PC-3 (cell line): ENCODE measurements around the gene PLXNC1. TPM values are rescaled to one million over a fixed set of nuclear protein-coding genes. Genes with fewer than 3 reads are reported as not detected.

Experiments used
- ATAC-seq: fragments of 200-7000 bp; cut with Tn5 transposase; 2 replicates; pipeline ENCODE4 v1.9.1; 2020; ENCODE audit warnings: mild to moderate bottlenecking, moderate library complexity
- BruUV-seq: library from RNA; stranded (reverse); fragments of 400-500 nt; replicated peaks from 2 replicates; lab custom pipeline; 2021; lab: Mats Ljungman, UMichigan
- CTCF ChIA-PET: fragments of 300-600 bp; sonication (Branson Sonifier 250); formaldehyde crosslinking; loops from one replicate; lab custom pipeline; 2022; ENCODE audit warnings: antibody characterized with exemption; lab: Charles Lee
- POLR2A ChIA-PET: fragments of 300-600 bp; sonication (Branson Sonifier 250); formaldehyde crosslinking; loops from one replicate; lab custom pipeline; 2022; ENCODE audit warnings: antibody characterized with exemption; ENCODE audit not compliant: unreplicated experiment; lab: Charles Lee
- DNase-seq: peaks from one replicate; pipeline ENCODE4 v3.0.0-alpha.2; 2015
- H2AFZ ChIP-seq: fragments of 300-600 bp; sonication (generic); 2 replicates; pipeline ENCODE4 v1.6.0; 2016; ENCODE audit warnings: antibody characterized with exemption, low read length
- H3F3A ChIP-seq: fragments of 300-600 bp; sonication (generic); one replicate; pipeline ENCODE4 v1.6.0; 2017; ENCODE audit warnings: antibody characterized with exemption, low read length, control low read depth, mild to moderate bottlenecking; ENCODE audit not compliant: unreplicated experiment
- H3K27ac ChIP-seq: fragments of 300-600 bp; sonication (generic); 2 replicates; pipeline ENCODE4 v1.5.1; 2016; ENCODE audit warnings: mild to moderate bottlenecking, low read length
- H3K27me3 ChIP-seq: fragments of 300-600 bp; sonication (generic); 2 replicates; pipeline ENCODE4 v1.6.1; 2016; ENCODE audit warnings: low read length, mixed read lengths
- H3K36me3 ChIP-seq: fragments of 300-600 bp; sonication (generic); 2 replicates; pipeline ENCODE4 v1.6.1; 2016; ENCODE audit warnings: low read depth, mixed run types, low read length, mixed read lengths
- H3K4me1 ChIP-seq: fragments of 300-600 bp; sonication (generic); 2 replicates; pipeline ENCODE4 v1.5.1; 2016; ENCODE audit warnings: low read length; ENCODE audit not compliant: insufficient read depth
- H3K4me2 ChIP-seq: fragments of 300-600 bp; sonication (generic); 2 replicates; pipeline ENCODE4 v1.6.0; 2016; ENCODE audit warnings: low read length
- H3K4me3 ChIP-seq: fragments of 300-600 bp; sonication (generic); 2 replicates; pipeline ENCODE4 v1.5.1; 2016; ENCODE audit warnings: mild to moderate bottlenecking, low read length, mixed read lengths
- H3K79me2 ChIP-seq: fragments of 300-600 bp; sonication (generic); 2 replicates; pipeline ENCODE4 v1.6.1; 2017; ENCODE audit warnings: low read length, mixed read lengths
- H3K9ac ChIP-seq: fragments of 300-600 bp; sonication (generic); 2 replicates; pipeline ENCODE4 v1.6.0; 2016; ENCODE audit warnings: mild to moderate bottlenecking, low read length
- H3K9me2 ChIP-seq: fragments of 300-600 bp; sonication (generic); replicated peaks from 2 replicates; pipeline ENCODE4 v1.6.1; 2016; ENCODE audit warnings: mixed run types, low read length, mixed read lengths
- H3K9me3 ChIP-seq: fragments of 300-600 bp; sonication (generic); 2 replicates; pipeline ENCODE4 v1.6.1; 2016; ENCODE audit warnings: low read length, mixed read lengths
- H4K20me1 ChIP-seq: fragments of 300-600 bp; sonication (generic); 2 replicates; pipeline ENCODE4 v1.6.1; 2016; ENCODE audit warnings: low read length, mixed read lengths
- EZH2 ChIP-seq: fragments of 300-600 bp; sonication (generic); IDR thresholded peaks from one replicate; pipeline ENCODE4 v1.6.1; 2017; ENCODE audit warnings: antibody characterized with exemption, mild to moderate bottlenecking, low read length; ENCODE audit not compliant: unreplicated experiment
- EZH2phosphoT487 ChIP-seq: fragments of 300-600 bp; sonication (generic); IDR thresholded peaks from 2 replicates; pipeline ENCODE4 v1.6.1; 2018; ENCODE audit warnings: mild to moderate bottlenecking, antibody characterized with exemption, low read length, borderline replicate concordance
- intact Hi-C: fragments of 100-400 bp; cut with micrococcal nuclease; formaldehyde crosslinking; loops from 2 replicates; pipeline ENCODE4 v1.9.0; 2023
- total RNA-seq: library from RNA; depleted of rRNA; stranded (reverse); fragments of >200 nt; gene quantifications from 2 replicates; pipeline ENCODE4 v1.2.3, GENCODE V29; 2014
- TF ChIP-seq, protein P1 (sequence below): fragments of 300-600 bp; sonication (generic); conservative IDR thresholded peaks from 2 replicates; pipeline ENCODE4 v1.5.1; 2017; ENCODE audit warnings: antibody characterized with exemption, low read depth, mild to moderate bottlenecking, low read length

Gene PLXNC1
- total RNA-seq, 1 experiment from 2014 or later: 0.15 TPM

GRCh38 chr12:94191811-94192210 is 43.4 kb downstream of the PLXNC1 start:
- no peaks in the 10 kb centered on the region; the same call in 1 of the 2 replicates for H3K27me3 ChIP-seq
- no peak overlapping the region for H3K4me2 ChIP-seq
- no peak overlapping the region for H2AFZ ChIP-seq
- no peak overlapping the region for H3K9ac ChIP-seq
- no peaks in the 10 kb centered on the region for H3K4me1 ChIP-seq
- intact Hi-C loops: no loop called here
- no peaks in the 10 kb centered on the region for H3F3A ChIP-seq
- H3K4me3 ChIP-seq: no peak overlapping the region
- TF ChIP-seq, protein P1, sequence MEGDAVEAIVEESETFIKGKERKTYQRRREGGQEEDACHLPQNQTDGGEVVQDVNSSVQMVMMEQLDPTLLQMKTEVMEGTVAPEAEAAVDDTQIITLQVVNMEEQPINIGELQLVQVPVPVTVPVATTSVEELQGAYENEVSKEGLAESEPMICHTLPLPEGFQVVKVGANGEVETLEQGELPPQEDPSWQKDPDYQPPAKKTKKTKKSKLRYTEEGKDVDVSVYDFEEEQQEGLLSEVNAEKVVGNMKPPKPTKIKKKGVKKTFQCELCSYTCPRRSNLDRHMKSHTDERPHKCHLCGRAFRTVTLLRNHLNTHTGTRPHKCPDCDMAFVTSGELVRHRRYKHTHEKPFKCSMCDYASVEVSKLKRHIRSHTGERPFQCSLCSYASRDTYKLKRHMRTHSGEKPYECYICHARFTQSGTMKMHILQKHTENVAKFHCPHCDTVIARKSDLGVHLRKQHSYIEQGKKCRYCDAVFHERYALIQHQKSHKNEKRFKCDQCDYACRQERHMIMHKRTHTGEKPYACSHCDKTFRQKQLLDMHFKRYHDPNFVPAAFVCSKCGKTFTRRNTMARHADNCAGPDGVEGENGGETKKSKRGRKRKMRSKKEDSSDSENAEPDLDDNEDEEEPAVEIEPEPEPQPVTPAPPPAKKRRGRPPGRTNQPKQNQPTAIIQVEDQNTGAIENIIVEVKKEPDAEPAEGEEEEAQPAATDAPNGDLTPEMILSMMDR: no peak
- TF ChIP-seq EZH2phosphoT487: no peak
- no peak for TF ChIP-seq EZH2
- DNase-seq (no peak), ATAC-seq (no peak)
- H4K20me1 ChIP-seq: no peaks in the 10 kb centered on the region
- no TSS peak for BruUV-seq
- H3K9me3 ChIP-seq: no peaks in the 10 kb centered on the region
- H3K27ac ChIP-seq: no peak overlapping the region
- H3K9me2 ChIP-seq: no peaks in the 10 kb centered on the region
- ChIA-PET POLR2A (no interaction called here), CTCF (no interaction called here)
- H3K36me3 ChIP-seq: no peaks in the 10 kb centered on the region
- H3K79me2 ChIP-seq: no peaks in the 10 kb centered on the region

GRCh38 chr12:94192506-94192905 is 44.1 kb downstream of the PLXNC1 start:
- H3K36me3 ChIP-seq: no peaks in the 10 kb centered on the region
- TF ChIP-seq EZH2phosphoT487: no peak
- TF ChIP-seq, protein P1: no peak
- no peak for TF ChIP-seq EZH2
- intact Hi-C loops: no loop called here
- no peaks in the 10 kb centered on the region; the same call in 1 of the 2 replicates for H3K27me3 ChIP-seq
- CTCF ChIA-PET: no interaction called here
- H3K27ac ChIP-seq: no peak overlapping the region
- H2AFZ ChIP-seq: no peak overlapping the region
- no peaks in the 10 kb centered on the region for H3K4me1 ChIP-seq
- no peaks in the 10 kb centered on the region for H3K79me2 ChIP-seq
- POLR2A ChIA-PET: no interaction called here
- no peak for DNase-seq
- no peak overlapping the region for H3K4me2 ChIP-seq
- H3F3A ChIP-seq: no peaks in the 10 kb centered on the region
- H3K4me3 ChIP-seq: no peak overlapping the region
- H3K9me3 ChIP-seq: no peaks in the 10 kb centered on the region
- no peaks in the 10 kb centered on the region for H3K9me2 ChIP-seq
- no peaks in the 10 kb centered on the region for H4K20me1 ChIP-seq
- no TSS peak for BruUV-seq
- no peak overlapping the region for H3K9ac ChIP-seq
- ATAC-seq: no peak

GRCh38 chr12:94193168-94193567 is 44.8 kb downstream of the PLXNC1 start:
- H3K27me3 ChIP-seq: no peaks in the 10 kb centered on the region; the same call in 1 of the 2 replicates
- H2AFZ ChIP-seq: no peak overlapping the region
- ATAC-seq (no peak), DNase-seq (no peak)
- no peak overlapping the region for H3K4me2 ChIP-seq
- H3K36me3 ChIP-seq: no peaks in the 10 kb centered on the region
- H3K9me2 ChIP-seq: no peaks in the 10 kb centered on the region
- H4K20me1 ChIP-seq: no peaks in the 10 kb centered on the region
- TF ChIP-seq, protein P1: no peak
- no peak for TF ChIP-seq EZH2phosphoT487
- no peak for TF ChIP-seq EZH2
- H3F3A ChIP-seq: no peaks in the 10 kb centered on the region
- no TSS peak for BruUV-seq
- intact Hi-C loops: no loop called here
- POLR2A ChIA-PET: no interaction called here
- H3K79me2 ChIP-seq: no peaks in the 10 kb centered on the region
- H3K9me3 ChIP-seq: no peaks in the 10 kb centered on the region
- H3K4me3 ChIP-seq: no peak overlapping the region
- CTCF ChIA-PET: no interaction called here
- H3K27ac ChIP-seq: no peak overlapping the region
- H3K4me1 ChIP-seq: no peaks in the 10 kb centered on the region
- no peak overlapping the region for H3K9ac ChIP-seq
